NCI-H1417 treated with DMSO at 0.1 percent for 48 hours (cell line): ENCODE data around the gene CBX8.

Source experiments
- DNase-seq: peaks from one replicate; lab custom pipeline; 2025; lab: John Stamatoyannopoulos, UW

CBX8 gene

GRCh38 chr17:79819534-79820276, 22.8 kb upstream of the CBX8 start:
- no peak for DNase-seq

- DNase-seq = no peak
Observed at GRCh38 chr17:79819085-79819484, 22.2 kb upstream of the CBX8 start.

GRCh38 chr17:79818026-79818758, 21.3 kb upstream of the CBX8 start:
- DNase-seq = no peak

- no peak for DNase-seq
Observed at GRCh38 chr17:79815836-79816461, 19.1 kb upstream of the CBX8 start.

- DNase-seq = no peak
Observed at GRCh38 chr17:79814974-79815835, 18.3 kb upstream of the CBX8 start.

GRCh38 chr17:79814127-79814973, 17.5 kb upstream of the CBX8 start:
- DNase-seq = no peak

GRCh38 chr17:79813297-79814126, 16.6 kb upstream of the CBX8 start:
- DNase-seq = no peak

GRCh38 chr17:79812353-79813258, 15.7 kb upstream of the CBX8 start:
- no peak for DNase-seq

GRCh38 chr17:79811868-79812352, 15.0 kb upstream of the CBX8 start:
- no peak for DNase-seq

- DNase-seq = no peak
Observed at GRCh38 chr17:79811011-79811867, 14.4 kb upstream of the CBX8 start.

GRCh38 chr17:79810130-79811010, 13.5 kb upstream of the CBX8 start:
- peak; percentile 61 for DNase-seq

GRCh38 chr17:79809530-79810129, 12.8 kb upstream of the CBX8 start:
- no peak for DNase-seq

- DNase-seq = no peak
Observed at GRCh38 chr17:79808763-79809529, 12.1 kb upstream of the CBX8 start.

- DNase-seq = no peak
Observed at GRCh38 chr17:79806863-79807720, 10.2 kb upstream of the CBX8 start.

GRCh38 chr17:79806446-79806760, 9.5 kb upstream of the CBX8 start:
- DNase-seq = no peak
